CD14-positive monocyte (primary cell): Measurements from ENCODE around the gene IQGAP2. TPM values are rescaled to one million over a fixed set of nuclear protein-coding genes. Genes with fewer than 3 reads are reported as not detected.

ENCODE experiments used
- DNase-seq, 3 donors: peaks; one replicate each; pipeline ENCODE4 v3.0.0-alpha.2; 2011 to 2022
- H2AFZ ChIP-seq: 2 replicates; pipeline ENCODE4 v1.6.0; 2012; ENCODE audit warnings: mild to moderate bottlenecking, low read depth, low read length, inconsistent platforms; ENCODE audit not compliant: insufficient read depth, poor library complexity, severe bottlenecking
- H3K27ac ChIP-seq, 2 donors: 1 replicate in 1 of 2; 2 replicates in 1 of 2; pipeline ENCODE4 v1.5.1; 2012 to 2013; ENCODE audit warnings: low read length in 2 of 2, control low read depth in 1 of 2, inconsistent platforms in 1 of 2, low read depth in 1 of 2, mild to moderate bottlenecking in 1 of 2
- H3K27me3 ChIP-seq, 2 donors: one replicate each; pipeline versions ENCODE4 v1.6.0 to v1.6.1; 2011 to 2013; ENCODE audit warnings: low read length in 2 of 2; ENCODE audit not compliant: control insufficient read depth in 2 of 2, insufficient read depth in 2 of 2
- H3K36me3 ChIP-seq, 2 donors: replicated peaks in 1 of 2; 1 replicate in 1 of 2; 2 replicates in 1 of 2; pipeline versions ENCODE4 v1.5.1 to v1.6.1; 2012 to 2013; ENCODE audit warnings: low read length in 2 of 2, control low read depth in 1 of 2, inconsistent platforms in 1 of 2, mild to moderate bottlenecking in 1 of 2; ENCODE audit not compliant: insufficient read depth in 2 of 2, control insufficient read depth in 1 of 2
- H3K4me1 ChIP-seq, 2 donors: 1 replicate in 1 of 2; 2 replicates in 1 of 2; pipeline versions ENCODE4 v1.5.1 to v1.6.1; 2012 to 2013; ENCODE audit warnings: low read length in 2 of 2, control low read depth in 1 of 2, inconsistent platforms in 1 of 2, mild to moderate bottlenecking in 1 of 2, moderate library complexity in 1 of 2; ENCODE audit not compliant: insufficient read depth in 2 of 2, control insufficient read depth in 1 of 2
- H3K4me2 ChIP-seq: replicated peaks from 2 replicates; pipeline ENCODE3; 2012; ENCODE audit warnings: low read length, moderate library complexity, mild to moderate bottlenecking; ENCODE audit not compliant: poor library complexity, severe bottlenecking; ENCODE audit errors: extremely low read depth
- H3K4me3 ChIP-seq, 3 experiments: fragments of 200-600 bp in 1 of 3; sonication (generic) in 1 of 3; replicated peaks in 1 of 3; 1 replicate in 2 of 3; 2 replicates in 1 of 3; pipeline ENCODE4 v1.5.1; 2011 to 2013; ENCODE audit warnings: low read length in 3 of 3, mild to moderate bottlenecking in 3 of 3, control low read depth in 2 of 3, low read depth in 2 of 3, inconsistent platforms in 1 of 3, moderate library complexity in 1 of 3
- H3K79me2 ChIP-seq: 2 replicates; pipeline ENCODE4 v1.6.0; 2012; ENCODE audit warnings: mild to moderate bottlenecking, control low read depth, inconsistent platforms, low read length, moderate library complexity; ENCODE audit not compliant: insufficient read depth
- H3K9ac ChIP-seq: 2 replicates; pipeline ENCODE4 v1.6.0; 2017; ENCODE audit warnings: low read length, mild to moderate bottlenecking; ENCODE audit not compliant: insufficient read depth, poor library complexity, severe bottlenecking
- H3K9me3 ChIP-seq, 2 donors: replicated peaks in 1 of 2; 1 replicate in 1 of 2; 2 replicates in 1 of 2; pipeline versions ENCODE4 v1.5.1 to v1.6.1; 2012 to 2013; ENCODE audit warnings: low read length in 2 of 2, control low read depth in 1 of 2; ENCODE audit not compliant: control insufficient read depth in 1 of 2, insufficient read depth in 1 of 2
- H4K20me1 ChIP-seq: 2 replicates; pipeline ENCODE4 v1.6.0; 2012; ENCODE audit warnings: mild to moderate bottlenecking, low read length, control low read depth, moderate library complexity; ENCODE audit not compliant: insufficient read depth
- H3K27ac Mint-ChIP-seq, 7 donors: one replicate each; pipeline ENCODE4 v1.8.0; 2020; ENCODE audit warnings: mild to moderate bottlenecking in 7 of 7, mixed read lengths in 7 of 7, moderate library complexity in 6 of 7, inconsistent platforms in 2 of 7
- H3K27me3 Mint-ChIP-seq, 3 donors: one replicate each; pipeline ENCODE4 v1.8.0; 2021 to 2022; ENCODE audit warnings: low read depth in 3 of 3, mild to moderate bottlenecking in 3 of 3, mixed read lengths in 3 of 3, moderate library complexity in 3 of 3, inconsistent platforms in 1 of 3
- H3K36me3 Mint-ChIP-seq, 2 donors: one replicate each; pipeline ENCODE4 v1.8.0; 2020; ENCODE audit warnings: mixed read lengths in 2 of 2, inconsistent platforms in 1 of 2, mild to moderate bottlenecking in 1 of 2
- H3K4me1 Mint-ChIP-seq: one replicate; pipeline ENCODE4 v1.8.0; 2020; ENCODE audit warnings: mild to moderate bottlenecking, mixed read lengths
- H3K4me3 Mint-ChIP-seq, 2 donors: one replicate each; pipeline ENCODE4 v1.8.0; 2020; ENCODE audit warnings: mild to moderate bottlenecking in 2 of 2, mixed read lengths in 2 of 2, moderate library complexity in 1 of 2
- H3K9me3 Mint-ChIP-seq, 7 donors: one replicate each; pipeline ENCODE4 v1.8.0; 2020 to 2022; ENCODE audit warnings: mixed read lengths in 7 of 7, mild to moderate bottlenecking in 6 of 7, moderate library complexity in 6 of 7, inconsistent platforms in 2 of 7
- WGBS: methylation state at CpG from one replicate; pipeline ENCODE4 v1.1.5; 2013; ENCODE audit warnings: missing lambda C conversion rate; ENCODE audit not compliant: insufficient coverage; 5-methylcytosine and 5-hydroxymethylcytosine counted together
- intact Hi-C, 2 donors: fragments of 100-400 bp; cut with micrococcal nuclease; formaldehyde crosslinking; loops; one replicate each; pipeline versions ENCODE4 v1.15.0 to v1.15.1; 2023
- polyA plus RNA-seq, 3 donors: library from polyadenylated mRNA; depleted of rRNA in 1 of 3; unstranded in 2 of 3; stranded (reverse) in 1 of 3; fragments of 300-500 nt in 2 of 3; fragments of >200 nt in 1 of 3; fragmentation: Illumina TruSeq in 2 of 3; gene quantifications; 1 replicate in 2 of 3; 2 replicates in 1 of 3; pipeline ENCODE4 v1.2.3, GENCODE V29; 2012 to 2021
- TF ChIP-seq, protein P1 (sequence below): fragments of 200-600 bp; IDR thresholded peaks from one replicate; pipeline ENCODE4 v1.8.0; 2022; ENCODE audit warnings: antibody characterized with exemption, mild to moderate bottlenecking

IQGAP2 gene
- polyA plus RNA-seq, 3 donors = 21.4 to 50.9 (median 35.4) TPM

DNA sequence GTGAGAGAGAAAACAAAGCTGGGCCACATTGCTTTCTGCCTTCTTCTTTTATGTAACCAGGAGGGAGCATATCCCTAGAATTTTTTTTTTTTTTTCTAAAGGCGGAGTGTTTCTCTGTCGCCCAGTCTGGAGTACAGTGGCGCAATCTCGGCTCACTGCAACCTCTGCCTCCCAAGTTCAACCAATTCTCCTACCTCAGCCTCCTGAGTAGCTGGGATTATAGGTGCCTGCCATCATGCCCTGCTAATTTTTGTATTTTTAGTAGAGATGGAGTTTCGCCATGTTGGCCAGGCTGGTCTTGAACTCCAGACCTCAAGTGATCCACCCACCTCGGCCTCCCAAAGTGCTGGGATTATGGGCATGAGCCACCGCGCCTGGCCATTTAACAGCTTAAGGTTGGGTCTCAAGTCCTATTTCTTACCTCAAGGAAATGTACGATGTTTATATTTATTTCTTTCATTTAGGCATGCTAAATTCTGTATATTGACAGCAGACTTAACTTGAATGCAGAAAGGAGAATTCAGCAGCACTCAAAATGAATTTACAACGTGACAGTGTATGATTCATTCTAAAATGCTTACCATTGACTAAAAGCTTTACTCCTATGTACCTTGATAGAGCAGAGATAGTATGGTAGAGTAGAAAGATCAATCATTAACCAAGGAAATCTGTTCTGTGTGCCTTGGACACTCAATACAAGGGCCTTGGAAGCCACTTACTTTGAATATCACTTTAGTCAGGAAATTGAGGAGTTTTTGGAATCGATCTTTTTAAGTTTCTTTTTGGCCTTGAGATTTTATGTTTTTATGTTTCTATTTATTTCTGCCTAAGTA lies 119.2 kb downstream of the IQGAP2 start:
- TF ChIP-seq, protein P1, sequence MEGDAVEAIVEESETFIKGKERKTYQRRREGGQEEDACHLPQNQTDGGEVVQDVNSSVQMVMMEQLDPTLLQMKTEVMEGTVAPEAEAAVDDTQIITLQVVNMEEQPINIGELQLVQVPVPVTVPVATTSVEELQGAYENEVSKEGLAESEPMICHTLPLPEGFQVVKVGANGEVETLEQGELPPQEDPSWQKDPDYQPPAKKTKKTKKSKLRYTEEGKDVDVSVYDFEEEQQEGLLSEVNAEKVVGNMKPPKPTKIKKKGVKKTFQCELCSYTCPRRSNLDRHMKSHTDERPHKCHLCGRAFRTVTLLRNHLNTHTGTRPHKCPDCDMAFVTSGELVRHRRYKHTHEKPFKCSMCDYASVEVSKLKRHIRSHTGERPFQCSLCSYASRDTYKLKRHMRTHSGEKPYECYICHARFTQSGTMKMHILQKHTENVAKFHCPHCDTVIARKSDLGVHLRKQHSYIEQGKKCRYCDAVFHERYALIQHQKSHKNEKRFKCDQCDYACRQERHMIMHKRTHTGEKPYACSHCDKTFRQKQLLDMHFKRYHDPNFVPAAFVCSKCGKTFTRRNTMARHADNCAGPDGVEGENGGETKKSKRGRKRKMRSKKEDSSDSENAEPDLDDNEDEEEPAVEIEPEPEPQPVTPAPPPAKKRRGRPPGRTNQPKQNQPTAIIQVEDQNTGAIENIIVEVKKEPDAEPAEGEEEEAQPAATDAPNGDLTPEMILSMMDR = no peak
- Histone ChIP-seq H3K4me1 (peaks cover 7 to 23% of the 10 kb centered on the region in 2 donors), H3K79me2 (peaks cover 99% of the 10 kb centered on the region), H3K4me3 (no peak overlapping the region), H4K20me1 (peaks cover 99% of the 10 kb centered on the region), H3K4me2 (no peak overlapping the region), H3K27ac (peak overlapping the region in 1 of 2 donors; percentile 76), H3K9me3 (no peaks in the 10 kb centered on the region), H3K36me3 (no peaks in the 10 kb centered on the region), H2AFZ (no peak overlapping the region), H3K9ac (no peak overlapping the region), H3K27me3 (no peaks in the 10 kb centered on the region)
- no peaks in the 10 kb centered on the region for H3K27me3 Mint-ChIP-seq
- peaks cover 7 to 12% of the 10 kb centered on the region in 2 donors for H3K36me3 Mint-ChIP-seq
- H3K4me3 Mint-ChIP-seq = no peak overlapping the region
- peaks cover 0 to 7% (median 0%) of the 10 kb centered on the region in 7 donors for H3K9me3 Mint-ChIP-seq
- intact Hi-C loops = no loop called here
- WGBS = 100% methylated on average over 1 of the region's 11 CpGs
- DNase-seq = no peak
- peaks cover 42% of the 10 kb centered on the region for H3K4me1 Mint-ChIP-seq
- peak overlapping the region in 4 of 7 donors; percentile 66 to 84 (median 78) for H3K27ac Mint-ChIP-seq

DNA sequence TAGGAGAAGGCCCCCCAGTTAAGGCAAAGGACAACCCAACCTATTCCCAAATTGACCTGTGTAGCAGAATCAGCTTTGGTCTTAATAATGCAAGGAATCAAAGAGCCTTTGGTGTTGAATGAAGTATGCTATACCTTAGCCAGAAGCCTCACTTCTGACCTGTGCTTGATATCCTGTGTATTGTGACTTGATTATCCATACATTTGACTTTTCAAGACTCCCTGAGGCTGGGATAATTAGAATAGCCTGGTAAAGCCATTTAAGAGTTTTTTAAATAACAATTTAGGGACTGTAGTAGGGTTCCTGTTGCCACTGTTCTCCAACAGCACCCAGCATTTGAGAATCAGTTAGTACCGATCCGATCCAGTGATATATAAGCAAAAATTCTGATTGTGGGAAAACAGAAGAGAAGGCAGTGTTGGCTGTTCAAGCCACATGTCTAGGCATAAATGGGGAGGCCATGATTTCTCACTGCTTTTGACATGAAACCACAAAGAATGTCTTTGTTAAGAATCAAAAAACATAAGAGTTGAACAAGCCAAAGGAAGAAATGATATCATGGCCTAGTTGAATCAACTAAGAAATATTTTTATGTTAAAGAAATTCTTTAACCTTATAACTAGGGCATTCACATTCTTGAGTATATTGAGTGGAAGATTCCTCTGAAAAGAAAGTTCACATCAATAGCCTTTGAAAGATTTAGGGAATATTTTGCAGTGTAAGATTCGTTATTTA lies 121.2 kb downstream of the IQGAP2 start:
- no CpG with 5 or more reads among the region's 3 CpGs for WGBS
- Histone ChIP-seq H3K27me3 (no peaks in the 10 kb centered on the region), H3K27ac (no peak overlapping the region), H3K4me1 (peaks cover 7 to 23% of the 10 kb centered on the region in 2 donors), H3K9ac (no peak overlapping the region), H3K9me3 (no peaks in the 10 kb centered on the region), H3K79me2 (peaks cover 100% of the 10 kb centered on the region), H3K4me3 (no peak overlapping the region), H4K20me1 (peaks cover 100% of the 10 kb centered on the region), H3K4me2 (no peak overlapping the region), H3K36me3 (no peaks in the 10 kb centered on the region), H2AFZ (no peak overlapping the region)
- TF ChIP-seq, protein P1 = no peak
- intact Hi-C loops = no loop called here
- Mint-ChIP-seq H3K4me3 (no peak overlapping the region), H3K36me3 (peaks cover 0 to 5% of the 10 kb centered on the region in 2 donors), H3K4me1 (peaks cover 53% of the 10 kb centered on the region), H3K27me3 (no peaks in the 10 kb centered on the region), H3K27ac (peak overlapping the region in 1 of 7 donors; percentile 43), H3K9me3 (no peaks in the 10 kb centered on the region)
- no peak for DNase-seq
